NT2/D1 (cell line): ENCODE results near the gene PDE1C.

Experiments
- YY1 ChIP-seq: IDR thresholded peaks from 2 replicates; pipeline ENCODE4 v1.6.1; 2011; ENCODE audit not compliant: insufficient read length, insufficient read depth
- ZNF274 ChIP-seq: IDR thresholded peaks from 2 replicates; pipeline ENCODE4 v1.6.1; 2011; ENCODE audit warnings: mild to moderate bottlenecking, low read depth, low read length

DNA sequence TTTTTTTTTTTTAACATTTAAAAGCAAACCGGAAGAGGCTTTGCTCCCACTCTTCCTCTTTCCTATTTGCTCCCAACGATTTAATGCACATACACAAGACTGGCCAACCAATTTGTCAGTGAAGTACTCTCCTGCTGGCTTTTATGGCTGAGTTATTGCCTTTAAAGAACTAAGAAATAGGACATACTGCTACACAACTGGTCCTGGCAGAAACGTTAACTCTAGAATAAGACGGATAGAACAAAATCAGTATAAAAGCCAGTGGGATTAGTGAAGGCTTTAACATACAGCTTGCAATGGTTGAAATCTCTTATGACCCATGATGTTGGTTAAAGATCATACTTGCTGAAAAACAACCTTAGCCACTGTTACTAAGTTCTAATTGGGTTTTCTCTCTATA lies 47.2 kb downstream of the PDE1C start:
- TF ChIP-seq YY1: no peak
- no peak for TF ChIP-seq ZNF274
